IPS-18c (cell line): ENCODE results near the gene COL6A6.
"Not testable (repeated sequence)": the region's sequence is repeated elsewhere in the genome, so short reads cannot be mapped to it uniquely, and the experiment has no call there.

Experiments
- H3K4me3 ChIP-seq: 2 replicates; pipeline ENCODE4 v1.7.0; 2013; ENCODE audit warnings: low read depth, mild to moderate bottlenecking, low read length, moderate library complexity; ENCODE audit not compliant: insufficient read depth
- H3K9me3 ChIP-seq: one replicate; pipeline ENCODE4 v1.6.1; 2013; ENCODE audit warnings: mild to moderate bottlenecking, low read length, moderate library complexity; ENCODE audit not compliant: control insufficient read depth, insufficient read depth

COL6A6 gene

DNA sequence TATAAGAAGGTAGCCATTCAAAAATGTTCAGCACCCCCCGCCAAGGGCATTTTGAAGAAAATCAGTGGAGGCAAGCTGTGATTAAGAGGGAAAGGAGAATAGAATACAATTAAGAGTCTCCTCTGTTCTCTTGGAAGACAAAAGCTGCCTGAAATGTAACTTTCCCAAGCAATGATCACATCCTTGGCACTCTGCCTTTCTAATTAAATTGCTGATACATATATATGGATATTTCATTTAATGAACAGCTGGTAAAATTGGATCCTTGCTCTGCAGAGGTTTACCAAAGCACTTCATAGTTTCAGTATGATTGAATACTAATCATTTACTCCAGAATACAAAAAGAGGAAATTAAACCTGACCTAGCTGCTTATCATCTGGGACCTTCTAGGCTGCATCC, 10.4 kb downstream of the COL6A6 start:
- no peak overlapping the region for H3K4me3 ChIP-seq
- H3K9me3 ChIP-seq, result no peaks in the 10 kb centered on the region

DNA sequence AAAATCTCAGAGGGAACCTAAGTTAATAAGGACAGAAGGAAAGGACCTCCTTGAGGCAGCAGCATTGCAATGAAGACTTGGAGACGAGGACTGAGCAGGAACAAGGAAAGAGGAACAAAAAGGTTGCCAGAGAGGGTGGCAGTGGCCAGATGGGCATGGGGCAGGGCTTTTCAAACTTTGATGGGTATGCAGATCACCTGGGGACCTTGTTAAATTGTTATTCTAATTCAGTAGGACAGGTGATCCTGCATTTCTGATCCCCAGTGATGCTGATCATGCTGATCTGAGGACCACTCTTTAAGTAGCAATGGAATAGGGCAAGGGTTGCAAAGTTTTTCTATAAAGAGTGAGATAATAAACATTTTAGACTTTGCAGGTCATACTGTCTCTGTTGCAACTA, 11.1 kb downstream of the COL6A6 start:
- no peak overlapping the region for H3K4me3 ChIP-seq
- H3K9me3 ChIP-seq, result no peaks in the 10 kb centered on the region

DNA sequence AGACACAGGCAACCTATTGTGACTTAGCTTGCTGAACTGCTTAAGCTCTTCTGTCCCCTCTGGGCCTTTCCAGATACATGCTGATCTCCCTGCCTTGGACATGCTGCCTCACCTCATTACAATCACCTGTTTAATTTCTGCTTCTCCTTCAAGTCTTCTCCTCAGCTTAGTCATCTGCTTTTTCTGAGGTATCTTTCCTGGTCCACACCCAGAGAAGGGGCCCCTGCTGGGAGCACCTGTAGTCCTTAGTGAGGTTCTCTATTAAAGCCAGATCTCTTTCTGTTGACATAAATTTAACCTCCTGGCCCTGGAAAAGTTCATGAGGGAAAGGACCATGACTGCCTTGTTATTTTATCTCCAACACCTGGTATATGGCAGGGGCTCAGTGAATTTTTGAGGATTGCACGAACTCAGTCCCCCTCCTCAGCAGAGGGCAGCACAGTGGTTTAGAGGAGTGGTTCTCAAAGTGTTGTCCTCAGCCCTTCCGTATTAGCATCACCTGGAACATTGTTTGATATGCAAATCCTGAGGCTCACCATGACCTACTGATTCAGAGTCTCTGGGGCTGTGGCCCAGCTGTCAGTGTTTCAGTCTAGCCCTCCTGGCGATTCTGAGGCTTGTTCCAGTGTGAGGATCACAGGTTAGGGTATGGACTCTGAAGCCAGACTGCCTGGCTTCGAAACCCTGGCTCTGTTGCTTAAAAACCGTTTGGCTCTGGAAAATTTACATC, 12.7 kb downstream of the COL6A6 start:
- Histone ChIP-seq H3K9me3 (no peaks in the 10 kb centered on the region), H3K4me3 (no peak overlapping the region)

DNA sequence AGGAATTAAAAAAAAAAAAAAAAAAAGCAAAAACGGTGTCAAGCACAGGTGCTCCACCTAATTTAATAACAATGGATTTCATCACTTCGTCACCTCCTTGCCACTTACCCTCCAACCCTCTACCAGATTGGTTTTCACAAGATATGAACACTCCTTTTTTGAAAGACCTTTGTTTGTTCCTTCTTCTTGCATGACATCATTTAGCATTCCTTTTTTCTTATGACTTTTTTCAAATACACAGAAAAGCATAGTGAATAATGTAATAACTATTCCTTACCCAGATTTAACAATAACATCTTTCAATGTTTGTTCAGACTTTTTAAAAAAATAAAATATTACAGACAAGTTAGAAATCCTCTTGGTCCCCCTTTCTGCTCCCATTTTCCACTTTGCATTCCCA, 16.3 kb downstream of the COL6A6 start:
- Histone ChIP-seq H3K4me3 (no peak overlapping the region), H3K9me3 (no peaks in the 10 kb centered on the region)

DNA sequence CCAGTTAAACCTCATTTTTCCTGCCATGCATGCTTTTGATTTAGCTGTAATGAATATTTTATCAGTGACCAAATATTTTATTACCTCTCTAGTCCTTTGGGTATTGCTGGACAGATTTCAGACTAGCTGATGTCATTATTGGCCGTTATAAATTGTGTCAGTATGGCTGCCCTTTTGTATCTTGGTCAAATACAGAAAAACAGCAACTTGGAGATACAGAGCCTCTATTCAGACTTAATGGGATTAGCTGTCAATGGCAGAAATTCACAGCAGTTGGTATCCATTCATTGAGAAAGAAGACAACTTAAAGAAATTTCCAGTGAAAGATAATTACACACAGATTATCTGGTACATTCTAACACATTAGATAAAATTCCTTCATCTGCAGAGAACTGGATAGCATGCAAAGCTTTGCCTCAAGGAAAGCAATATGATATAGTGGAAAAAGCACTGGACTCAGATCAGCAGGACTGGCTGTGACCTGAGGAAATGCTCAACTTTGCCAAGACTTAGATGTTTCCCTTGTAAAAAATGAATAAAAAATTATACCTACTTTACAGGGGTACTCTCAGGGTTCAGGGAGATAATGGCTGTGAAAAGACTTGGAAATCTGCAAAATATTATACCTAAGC, 20.8 kb downstream of the COL6A6 start:
- Histone ChIP-seq H3K9me3 (no peaks in the 10 kb centered on the region), H3K4me3 (no peak overlapping the region)

DNA sequence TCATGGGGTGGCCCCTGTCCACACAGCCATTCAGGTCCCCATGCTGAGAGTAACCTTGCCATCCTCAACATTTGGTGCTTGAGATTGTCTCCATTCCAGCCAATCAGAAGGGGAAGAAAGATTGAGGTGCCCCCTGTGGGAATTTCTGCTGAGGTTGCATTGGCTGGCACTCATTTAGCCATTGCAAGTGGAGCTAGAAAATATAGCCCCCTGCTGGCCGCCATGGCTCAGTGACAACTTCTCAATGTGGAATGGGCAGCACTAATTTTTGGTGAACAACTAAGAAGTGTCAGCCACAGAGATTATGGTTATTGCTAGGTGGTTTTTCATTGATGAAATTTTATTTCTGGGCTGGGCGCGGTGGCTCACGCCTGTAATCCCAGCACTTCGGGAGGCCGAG, 22.0 kb downstream of the COL6A6 start:
- Histone ChIP-seq H3K9me3 (no peaks in the 10 kb centered on the region), H3K4me3 (no peak overlapping the region)

DNA sequence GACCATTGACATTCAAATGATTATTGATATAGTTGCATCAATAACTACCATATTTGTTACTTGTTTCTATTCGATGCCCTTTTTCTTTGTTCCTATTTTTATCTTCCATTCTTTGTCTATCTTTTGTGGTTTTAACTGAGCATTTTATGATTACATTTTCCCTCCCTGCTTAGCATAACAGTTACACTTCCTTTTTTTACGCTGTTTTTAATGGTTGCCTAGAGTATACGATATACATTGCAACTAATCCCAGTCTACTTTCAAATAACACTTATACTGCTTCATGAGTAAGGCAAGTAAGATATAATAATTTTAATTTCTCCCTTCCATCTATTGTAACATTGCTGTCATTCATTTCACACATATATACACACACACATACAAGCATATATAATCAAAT, 26.3 kb downstream of the COL6A6 start:
- peaks cover 2% of the 10 kb centered on the region for H3K9me3 ChIP-seq
- no peak overlapping the region for H3K4me3 ChIP-seq

DNA sequence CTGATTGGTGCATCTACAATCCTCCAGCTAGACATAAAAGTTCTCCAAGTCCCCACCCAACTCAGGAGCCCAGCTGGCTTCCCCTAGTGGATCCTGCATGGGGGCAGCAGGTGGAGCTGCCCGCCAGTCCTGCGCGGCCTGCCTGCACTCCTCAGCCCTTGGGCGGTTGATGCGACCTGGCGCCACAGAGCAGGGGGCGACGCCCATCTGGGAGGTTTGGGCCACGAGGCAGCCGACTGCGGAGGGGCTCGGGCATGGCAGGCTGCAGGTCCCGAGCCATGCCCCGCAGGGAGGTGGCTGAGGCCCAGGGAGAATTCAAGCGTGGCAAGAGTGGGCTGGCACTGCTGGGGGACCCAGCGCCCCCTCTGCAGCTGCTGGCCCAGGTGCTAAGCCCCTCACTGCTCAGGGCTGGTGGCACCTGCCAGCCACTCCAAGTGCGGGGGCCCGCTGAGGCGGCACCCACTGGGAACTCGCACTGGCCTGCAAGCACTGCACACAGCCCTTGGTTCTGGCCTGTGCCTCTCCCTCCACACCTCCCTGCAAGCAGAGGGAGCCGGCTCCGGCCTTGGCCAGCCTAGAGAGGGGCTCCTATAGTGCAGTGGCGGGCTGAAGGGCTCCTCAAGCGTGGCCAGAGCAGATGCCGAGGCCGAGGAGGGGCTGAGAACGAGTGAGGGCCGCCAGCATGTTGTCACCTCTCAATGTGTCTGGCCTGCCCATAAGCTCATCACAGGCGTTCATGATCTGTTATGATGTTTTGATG, 30.1 kb downstream of the COL6A6 start:
- no peak overlapping the region for H3K4me3 ChIP-seq
- peaks cover 2% of the 10 kb centered on the region for H3K9me3 ChIP-seq

DNA sequence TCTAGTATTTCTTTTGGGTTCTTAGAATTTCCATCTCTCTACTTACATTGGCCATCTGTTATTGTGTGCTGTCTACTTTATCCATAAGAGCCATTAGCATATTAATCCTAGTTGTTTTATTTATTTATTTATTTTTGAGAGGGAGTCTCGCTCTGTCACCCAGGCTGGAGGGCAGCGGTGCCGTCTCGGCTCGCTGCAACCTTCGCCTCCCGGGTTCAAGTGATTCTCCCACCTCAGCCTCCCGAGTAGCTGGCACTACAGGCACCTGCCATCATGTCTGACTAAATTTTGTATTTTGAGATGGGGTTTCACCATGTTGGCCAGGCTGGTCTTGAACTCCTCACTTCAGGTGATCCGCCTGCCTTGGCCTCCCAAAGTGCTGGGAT, 30.7 kb downstream of the COL6A6 start:
- H3K4me3 ChIP-seq, H3K9me3 ChIP-seq: not testable (repeated sequence)

DNA sequence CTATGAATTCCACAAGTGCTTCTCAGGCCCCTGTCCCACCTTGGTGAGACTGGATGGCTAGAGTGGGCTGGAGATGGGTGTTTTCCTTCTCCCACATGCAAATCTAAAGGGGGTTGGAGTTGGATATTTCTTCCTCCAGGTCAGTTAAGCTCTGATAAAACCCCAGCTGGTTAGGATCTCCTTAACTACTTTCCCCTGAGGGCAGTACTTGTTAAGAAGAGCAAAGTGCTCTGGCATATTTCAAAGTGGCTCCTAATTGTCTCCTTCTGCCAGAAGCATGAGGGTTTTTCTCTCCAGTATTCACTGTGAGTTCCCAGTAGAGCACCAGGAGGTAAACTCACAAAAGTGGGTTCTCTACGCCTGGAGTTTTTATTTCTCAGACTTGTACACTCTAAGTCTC, 31.4 kb downstream of the COL6A6 start:
- H3K9me3 ChIP-seq, result peaks cover 2% of the 10 kb centered on the region
- no peak overlapping the region for H3K4me3 ChIP-seq

DNA sequence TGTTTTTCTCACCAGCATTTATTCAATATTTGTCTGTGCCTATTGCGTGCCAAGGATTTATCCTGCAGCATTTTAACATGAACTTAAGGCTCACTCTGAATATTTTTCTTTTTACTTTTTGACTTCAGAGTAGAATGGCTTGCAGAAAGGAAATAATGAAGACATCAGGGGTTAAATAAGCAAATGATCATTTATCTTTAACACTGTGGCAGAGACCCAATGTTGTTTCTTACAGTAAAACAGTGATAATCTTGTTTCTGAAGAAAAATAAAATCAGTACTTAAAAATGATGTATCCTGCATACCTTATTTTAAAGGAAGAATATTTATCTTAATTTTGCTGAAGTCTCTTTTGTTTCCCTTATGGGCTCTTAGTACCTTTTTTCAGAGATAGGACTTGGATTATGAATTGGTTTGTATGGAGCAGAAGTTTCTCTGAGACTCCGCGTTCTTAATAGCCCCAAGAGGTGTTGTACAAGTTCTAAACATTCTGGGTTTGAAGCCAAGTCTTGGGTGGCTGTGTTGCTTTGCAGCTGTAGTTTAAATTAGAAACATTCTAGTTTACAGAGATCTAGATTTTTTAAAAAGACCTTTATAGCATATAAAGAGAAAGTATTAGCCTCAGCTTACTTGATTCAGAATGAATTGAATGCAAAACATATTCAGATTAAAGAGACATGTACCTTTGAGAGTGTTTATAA, 40.5 kb downstream of the COL6A6 start:
- no peak overlapping the region for H3K4me3 ChIP-seq
- peaks cover 4% of the 10 kb centered on the region for H3K9me3 ChIP-seq

DNA sequence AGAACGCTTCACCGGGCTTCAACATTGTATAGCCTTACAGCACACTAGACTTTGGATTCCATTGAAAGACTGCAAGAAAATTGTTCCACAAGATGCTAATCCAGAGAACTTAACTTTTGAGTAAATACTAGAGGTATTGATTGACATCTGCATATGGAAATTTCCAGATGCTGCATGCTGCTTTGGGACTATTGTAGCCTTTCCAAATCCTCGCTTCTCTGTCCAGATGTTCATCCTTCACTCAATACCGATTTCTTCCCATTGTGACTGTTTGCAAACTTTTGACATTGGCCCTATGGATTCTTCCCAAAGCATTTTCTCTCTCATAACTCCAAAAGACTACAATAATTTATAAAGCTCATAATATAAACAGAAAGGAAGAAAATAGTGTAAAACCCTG, 41.4 kb downstream of the COL6A6 start:
- no peak overlapping the region for H3K4me3 ChIP-seq

DNA sequence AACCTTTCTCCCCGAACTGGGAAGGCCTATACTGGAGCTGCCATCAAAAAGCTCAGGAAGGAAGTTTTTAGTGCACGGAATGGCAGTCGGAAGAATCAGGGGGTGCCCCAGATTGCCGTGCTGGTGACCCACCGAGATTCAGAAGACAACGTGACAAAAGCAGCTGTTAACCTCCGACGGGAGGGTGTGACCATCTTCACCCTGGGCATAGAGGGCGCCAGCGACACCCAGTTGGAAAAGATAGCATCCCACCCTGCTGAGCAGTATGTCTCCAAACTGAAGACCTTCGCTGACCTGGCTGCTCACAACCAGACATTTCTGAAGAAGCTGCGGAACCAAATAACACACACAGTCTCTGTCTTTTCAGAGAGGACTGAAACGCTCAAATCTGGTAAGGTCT, 48.2 kb downstream of the COL6A6 start:
- no peak overlapping the region for H3K4me3 ChIP-seq
- no peaks in the 10 kb centered on the region for H3K9me3 ChIP-seq

More for the DNA sequence above, 41.4 kb downstream of the COL6A6 start:
- H3K9me3 ChIP-seq, result peaks cover 4% of the 10 kb centered on the region
